ENCODE results near the gene ADAD1. TPM values are rescaled to one million over a fixed set of nuclear protein-coding genes. Genes with fewer than 3 reads are reported as not detected.

The ADAD1 gene
- not detected in 2 replicates for total RNA-seq
- long read RNA-seq = 0 reads

GRCh38 chr4:122378711-122379110 is at the start of gene ADAD1:
TSS of gene ADAD1 (plus strand) at chr4:122379011. CDS start at chr4:122380070, 1,059 bp downstream.
- DNase-seq (ENCODE audit: extremely low spot score, unreplicated experiment) = no peak

GRCh38 chr4:122329876-122330565 is 48.8 kb upstream of the ADAD1 start:
- no peak overlapping the region for H3K4me3 Mint-ChIP-seq (ENCODE audit: unreplicated experiment)
- no peak for DNase-seq (ENCODE audit: extremely low spot score, unreplicated experiment)
- no peaks in the 10 kb centered on the region for H3K27me3 Mint-ChIP-seq (ENCODE audit: unreplicated experiment)
- peak overlapping the region; percentile 53 for H3K27ac Mint-ChIP-seq (ENCODE audit: unreplicated experiment)
- H3K9me3 Mint-ChIP-seq (ENCODE audit: unreplicated experiment) = no peaks in the 10 kb centered on the region
- H3K4me1 Mint-ChIP-seq (ENCODE audit: unreplicated experiment) = peaks cover 9% of the 10 kb centered on the region
- peaks cover 37% of the 10 kb centered on the region for H3K36me3 Mint-ChIP-seq (ENCODE audit: unreplicated experiment)
- TF ChIP-seq CTCF (IDR thresholded peaks at IDR 0.05) = no peak

More at GRCh38 chr4:122378711-122379110, at the start of gene ADAD1:
- peaks cover 1% of the 10 kb centered on the region for H3K4me1 Mint-ChIP-seq (ENCODE audit: unreplicated experiment)
- H3K27ac Mint-ChIP-seq (ENCODE audit: unreplicated experiment) = no peak within 1 kb of the TSS
- H3K4me3 Mint-ChIP-seq (ENCODE audit: unreplicated experiment) = no peak within 1 kb of the TSS
- H3K9me3 Mint-ChIP-seq (ENCODE audit: unreplicated experiment) = no peaks in the 10 kb centered on the region
- no peak for TF ChIP-seq CTCF (IDR thresholded peaks at IDR 0.05)
- peaks cover 19% of the 10 kb centered on the region for H3K27me3 Mint-ChIP-seq (ENCODE audit: unreplicated experiment)
- no peaks in the 10 kb centered on the region for H3K36me3 Mint-ChIP-seq (ENCODE audit: unreplicated experiment)

- no peaks in the 10 kb centered on the region for H3K27me3 Mint-ChIP-seq (ENCODE audit: unreplicated experiment)
These were observed 47.6 kb upstream of the ADAD1 start for GRCh38 chr4:122331195-122331594.

GRCh38 chr4:122334828-122335227 is 44.0 kb upstream of the ADAD1 start:
- no peaks in the 10 kb centered on the region for H3K9me3 Mint-ChIP-seq (ENCODE audit: unreplicated experiment)
- H3K27me3 Mint-ChIP-seq (ENCODE audit: unreplicated experiment) = no peaks in the 10 kb centered on the region
- peaks cover 37% of the 10 kb centered on the region for H3K36me3 Mint-ChIP-seq (ENCODE audit: unreplicated experiment)
- H3K27ac Mint-ChIP-seq (ENCODE audit: unreplicated experiment) = no peak overlapping the region
- H3K4me1 Mint-ChIP-seq (ENCODE audit: unreplicated experiment) = peaks cover 8% of the 10 kb centered on the region
- H3K4me3 Mint-ChIP-seq (ENCODE audit: unreplicated experiment) = no peak overlapping the region
- TF ChIP-seq CTCF (IDR thresholded peaks at IDR 0.05) = no peak
- DNase-seq (ENCODE audit: extremely low spot score, unreplicated experiment) = no peak

More at GRCh38 chr4:122331195-122331594, 47.6 kb upstream of the ADAD1 start:
- Mint-ChIP-seq H3K4me1 (ENCODE audit: unreplicated experiment) (peaks cover 9% of the 10 kb centered on the region), H3K4me3 (ENCODE audit: unreplicated experiment) (no peak overlapping the region), H3K27ac (ENCODE audit: unreplicated experiment) (no peak overlapping the region), H3K36me3 (ENCODE audit: unreplicated experiment) (peaks cover 38% of the 10 kb centered on the region), H3K9me3 (ENCODE audit: unreplicated experiment) (no peaks in the 10 kb centered on the region)
- TF ChIP-seq CTCF (IDR thresholded peaks at IDR 0.05) = no peak
- no peak for DNase-seq (ENCODE audit: extremely low spot score, unreplicated experiment)

GRCh38 chr4:122341886-122342285 is 36.9 kb upstream of the ADAD1 start:
- H3K27me3 Mint-ChIP-seq (ENCODE audit: unreplicated experiment) = no peaks in the 10 kb centered on the region
- H3K4me3 Mint-ChIP-seq (ENCODE audit: unreplicated experiment) = no peak overlapping the region
- TF ChIP-seq CTCF (IDR thresholded peaks at IDR 0.05) = no peak
- no peak for DNase-seq (ENCODE audit: extremely low spot score, unreplicated experiment)
- peaks cover 32% of the 10 kb centered on the region for H3K36me3 Mint-ChIP-seq (ENCODE audit: unreplicated experiment)
- H3K27ac Mint-ChIP-seq (ENCODE audit: unreplicated experiment) = no peak overlapping the region
- no peaks in the 10 kb centered on the region for H3K4me1 Mint-ChIP-seq (ENCODE audit: unreplicated experiment)
- H3K9me3 Mint-ChIP-seq (ENCODE audit: unreplicated experiment) = no peaks in the 10 kb centered on the region

All from osteocyte (in vitro differentiated cells).